Omental fat pad (tissue), 4 donors: ENCODE measurements around the gene OR10J5. TPM values are rescaled to one million over a fixed set of nuclear protein-coding genes. Genes with fewer than 3 reads are reported as not detected.

Experiments
- total RNA-seq, 4 donors: library from RNA; depleted of rRNA; stranded (reverse); fragments of >200 nt; gene quantifications; one replicate each; pipeline ENCODE4 v1.1.0, GENCODE V29; 2016

OR10J5 gene
- total RNA-seq, 4 donors from 2014 or later, result not detected

Other genes with a start within 250 kb of the OR10J5 start
- not detected for gene FCER1A, start 233.7 kb downstream of the OR10J5 start, total RNA-seq
- gene OR10J4, start 103.8 kb downstream of the OR10J5 start, total RNA-seq, result not detected
- gene OR10J1, start 96.3 kb downstream of the OR10J5 start, total RNA-seq, result not detected
- not detected for gene APCS, start 51.8 kb upstream of the OR10J5 start, total RNA-seq
- gene CRP, start 178.6 kb upstream of the OR10J5 start, total RNA-seq, result under 1 TPM in 2 of 4 donors, not detected in 2; 0.38 to 0.96 TPM
- gene DUSP23, start 245.0 kb upstream of the OR10J5 start, total RNA-seq, result 100 to 1,000 TPM in 2 of 4 donors, 10 to 100 TPM in 2; 93.1 to 108 (median 98.6) TPM